ENCODE results near the gene CD1D.
A peak's percentile ranks its signal among the peaks of the same experiment; 100 is the strongest.

Gene CD1D

GRCh38 chr1:158177700-158178450 is 2.8 kb upstream of the CD1D start:
- H3K36me3 ChIP-seq (ENCODE audit: control insufficient read depth, insufficient read depth, low read length), result no peaks in the 10 kb centered on the region
- peaks cover 2% of the 10 kb centered on the region for H3K27me3 ChIP-seq (ENCODE audit: control insufficient read depth, insufficient read depth, low read length)
- H3K9ac ChIP-seq (ENCODE audit: low read length), result no peak overlapping the region
- no peak overlapping the region for H3K27ac ChIP-seq (ENCODE audit: low read depth, low read length)
- no peaks in the 10 kb centered on the region for H3K4me1 ChIP-seq (ENCODE audit: control insufficient read depth, insufficient read depth, low read length)
- H3K4me3 ChIP-seq (ENCODE audit: low read length), result peak overlapping the region; percentile 53

GRCh38 chr1:158179301-158180041 is 1.2 kb upstream of the CD1D start:
- no peak overlapping the region for H3K27ac ChIP-seq (ENCODE audit: low read depth, low read length)
- no peaks in the 10 kb centered on the region for H3K4me1 ChIP-seq (ENCODE audit: control insufficient read depth, insufficient read depth, low read length)
- H3K9ac ChIP-seq (ENCODE audit: low read length), result no peak overlapping the region
- H3K4me3 ChIP-seq (ENCODE audit: low read length), result no peak overlapping the region
- no peaks in the 10 kb centered on the region for H3K36me3 ChIP-seq (ENCODE audit: control insufficient read depth, insufficient read depth, low read length)
- H3K27me3 ChIP-seq (ENCODE audit: control insufficient read depth, insufficient read depth, low read length), result peaks cover 2% of the 10 kb centered on the region

- Histone ChIP-seq H3K4me1 (ENCODE audit: control insufficient read depth, insufficient read depth, low read length) (no peaks in the 10 kb centered on the region), H3K27me3 (ENCODE audit: control insufficient read depth, insufficient read depth, low read length) (peaks cover 2% of the 10 kb centered on the region), H3K36me3 (ENCODE audit: control insufficient read depth, insufficient read depth, low read length) (no peaks in the 10 kb centered on the region), H3K27ac (ENCODE audit: low read depth, low read length) (no peak overlapping the region), H3K4me3 (ENCODE audit: low read length) (peak overlapping the region; percentile 80), H3K9ac (ENCODE audit: low read length) (no peak overlapping the region)
Measured at GRCh38 chr1:158181577-158181922, 855 bp downstream of the CD1D start.

- Histone ChIP-seq H3K4me3 (ENCODE audit: low read length) (no peak overlapping the region), H3K27me3 (ENCODE audit: control insufficient read depth, insufficient read depth, low read length) (peaks cover 2% of the 10 kb centered on the region), H3K9ac (ENCODE audit: low read length) (no peak overlapping the region), H3K4me1 (ENCODE audit: control insufficient read depth, insufficient read depth, low read length) (no peaks in the 10 kb centered on the region), H3K36me3 (ENCODE audit: control insufficient read depth, insufficient read depth, low read length) (no peaks in the 10 kb centered on the region), H3K27ac (ENCODE audit: low read depth, low read length) (no peak overlapping the region)
Measured at GRCh38 chr1:158185770-158186169, 5.1 kb downstream of the CD1D start.

GRCh38 chr1:158186180-158186579 is 5.5 kb downstream of the CD1D start:
- Histone ChIP-seq H3K4me3 (ENCODE audit: low read length) (no peak overlapping the region), H3K27ac (ENCODE audit: low read depth, low read length) (no peak overlapping the region), H3K4me1 (ENCODE audit: control insufficient read depth, insufficient read depth, low read length) (no peaks in the 10 kb centered on the region), H3K9ac (ENCODE audit: low read length) (no peak overlapping the region), H3K27me3 (ENCODE audit: control insufficient read depth, insufficient read depth, low read length) (peaks cover 2% of the 10 kb centered on the region), H3K36me3 (ENCODE audit: control insufficient read depth, insufficient read depth, low read length) (no peaks in the 10 kb centered on the region)

- H3K36me3 ChIP-seq (ENCODE audit: control insufficient read depth, insufficient read depth, low read length), result no peaks in the 10 kb centered on the region
- H3K4me1 ChIP-seq (ENCODE audit: control insufficient read depth, insufficient read depth, low read length), result no peaks in the 10 kb centered on the region
- no peak overlapping the region for H3K4me3 ChIP-seq (ENCODE audit: low read length)
- H3K9ac ChIP-seq (ENCODE audit: low read length), result no peak overlapping the region
- H3K27ac ChIP-seq (ENCODE audit: low read depth, low read length), result no peak overlapping the region
- H3K27me3 ChIP-seq (ENCODE audit: control insufficient read depth, insufficient read depth, low read length), result no peaks in the 10 kb centered on the region
Measured at GRCh38 chr1:158188611-158189010, 7.9 kb downstream of the CD1D start.

- Histone ChIP-seq H3K4me1 (ENCODE audit: control insufficient read depth, insufficient read depth, low read length) (no peaks in the 10 kb centered on the region), H3K27ac (ENCODE audit: low read depth, low read length) (no peak overlapping the region), H3K4me3 (ENCODE audit: low read length) (no peak overlapping the region), H3K9ac (ENCODE audit: low read length) (no peak overlapping the region), H3K27me3 (ENCODE audit: control insufficient read depth, insufficient read depth, low read length) (no peaks in the 10 kb centered on the region), H3K36me3 (ENCODE audit: control insufficient read depth, insufficient read depth, low read length) (no peaks in the 10 kb centered on the region)
Measured at GRCh38 chr1:158189624-158190023, 8.9 kb downstream of the CD1D start.

- Histone ChIP-seq H3K9ac (ENCODE audit: low read length) (no peak overlapping the region), H3K4me1 (ENCODE audit: control insufficient read depth, insufficient read depth, low read length) (no peaks in the 10 kb centered on the region), H3K27me3 (ENCODE audit: control insufficient read depth, insufficient read depth, low read length) (no peaks in the 10 kb centered on the region), H3K4me3 (ENCODE audit: low read length) (no peak overlapping the region), H3K27ac (ENCODE audit: low read depth, low read length) (no peak overlapping the region), H3K36me3 (ENCODE audit: control insufficient read depth, insufficient read depth, low read length) (no peaks in the 10 kb centered on the region)
Measured at GRCh38 chr1:158191299-158191698, 10.6 kb downstream of the CD1D start.

- Histone ChIP-seq H3K4me1 (ENCODE audit: control insufficient read depth, insufficient read depth, low read length) (no peaks in the 10 kb centered on the region), H3K27me3 (ENCODE audit: control insufficient read depth, insufficient read depth, low read length) (no peaks in the 10 kb centered on the region), H3K27ac (ENCODE audit: low read depth, low read length) (no peak overlapping the region), H3K9ac (ENCODE audit: low read length) (no peak overlapping the region), H3K4me3 (ENCODE audit: low read length) (no peak overlapping the region), H3K36me3 (ENCODE audit: control insufficient read depth, insufficient read depth, low read length) (no peaks in the 10 kb centered on the region)
Measured at GRCh38 chr1:158196461-158196860, 15.8 kb downstream of the CD1D start.

GRCh38 chr1:158199849-158200248 is 19.2 kb downstream of the CD1D start:
- no peak overlapping the region for H3K4me3 ChIP-seq (ENCODE audit: low read length)
- H3K27ac ChIP-seq (ENCODE audit: low read depth, low read length), result no peak overlapping the region
- no peaks in the 10 kb centered on the region for H3K27me3 ChIP-seq (ENCODE audit: control insufficient read depth, insufficient read depth, low read length)
- no peaks in the 10 kb centered on the region for H3K4me1 ChIP-seq (ENCODE audit: control insufficient read depth, insufficient read depth, low read length)
- no peak overlapping the region for H3K9ac ChIP-seq (ENCODE audit: low read length)
- H3K36me3 ChIP-seq (ENCODE audit: control insufficient read depth, insufficient read depth, low read length), result no peaks in the 10 kb centered on the region

- Histone ChIP-seq H3K4me1 (ENCODE audit: control insufficient read depth, insufficient read depth, low read length) (no peaks in the 10 kb centered on the region), H3K27me3 (ENCODE audit: control insufficient read depth, insufficient read depth, low read length) (no peaks in the 10 kb centered on the region), H3K9ac (ENCODE audit: low read length) (no peak overlapping the region), H3K36me3 (ENCODE audit: control insufficient read depth, insufficient read depth, low read length) (no peaks in the 10 kb centered on the region), H3K27ac (ENCODE audit: low read depth, low read length) (no peak overlapping the region), H3K4me3 (ENCODE audit: low read length) (no peak overlapping the region)
Measured at GRCh38 chr1:158200527-158200926, 19.8 kb downstream of the CD1D start.

GRCh38 chr1:158203693-158204457 is 23.2 kb downstream of the CD1D start:
- no peak overlapping the region for H3K9ac ChIP-seq (ENCODE audit: low read length)
- H3K27me3 ChIP-seq (ENCODE audit: control insufficient read depth, insufficient read depth, low read length), result no peaks in the 10 kb centered on the region
- H3K4me1 ChIP-seq (ENCODE audit: control insufficient read depth, insufficient read depth, low read length), result no peaks in the 10 kb centered on the region
- no peak overlapping the region for H3K4me3 ChIP-seq (ENCODE audit: low read length)
- no peaks in the 10 kb centered on the region for H3K36me3 ChIP-seq (ENCODE audit: control insufficient read depth, insufficient read depth, low read length)
- no peak overlapping the region for H3K27ac ChIP-seq (ENCODE audit: low read depth, low read length)

Data from rectal smooth muscle tissue (tissue), 1 donor.